ENCODE results near the gene SLITRK5. TPM values are rescaled to one million over a fixed set of nuclear protein-coding genes. Genes with fewer than 3 reads are reported as not detected.

Gene SLITRK5
- total and polyA plus RNA-seq, 8 donors = under 0.01 to 3.3 (median under 0.01) TPM; not detected in 3

- H3K36me3 ChIP-seq = no peaks in the 10 kb centered on the region
- H3K4me1 ChIP-seq = peaks cover 19 to 38% (median 24%) of the 10 kb centered on the region in 4 donors
- peak in 1 of 2 donors; percentile 72 for DNase-seq
- WGBS, 5 donors = 3 to 11% (median 4%) methylated on average over 30 to 60 of the region's 60 CpGs
- H3K27ac ChIP-seq = peak overlapping the region in 2 of 5 donors; percentile 17 to 20
- H3K27me3 ChIP-seq = peaks cover 0 to 60% (median 52%) of the 10 kb centered on the region in 3 donors
- peaks cover 0 to 7% (median 0%) of the 10 kb centered on the region in 4 donors for H3K9me3 ChIP-seq
- TF ChIP-seq POLR2A (IDR thresholded peaks at IDR 0.05) (no peak), CTCF (IDR thresholded peaks at IDR 0.05) (no peak), EP300 (IDR thresholded peaks at IDR 0.05) (no peak), POLR2AphosphoS5 (IDR thresholded peaks at IDR 0.05) (no peak)
- intact Hi-C loops (cut with DNase I; ENCODE audit: low total_unique reads) = no loop called here
- peak overlapping the region; percentile 39 to 62 (median 50) for H3K4me3 ChIP-seq
Observed at GRCh38 chr13:87677496-87678371, 6.6 kb downstream of the SLITRK5 start.

- intact Hi-C loops (cut with DNase I; ENCODE audit: low total_unique reads) = no loop called here
Observed at GRCh38 chr13:87678372-87678752, 7.2 kb downstream of the SLITRK5 start.

GRCh38 chr13:87680298-87680697 is 9.1 kb downstream of the SLITRK5 start:
- peak in 1 of 2 donors; percentile 81 for DNase-seq
- 16 to 27% (median 17%) methylated on average over 1 of the region's 1 CpG for WGBS, 5 donors
- Histone ChIP-seq H3K27me3 (peaks cover 0 to 35% (median 26%) of the 10 kb centered on the region in 3 donors), H3K4me1 (peaks cover 9 to 18% (median 17%) of the 10 kb centered on the region in 4 donors), H3K36me3 (no peaks in the 10 kb centered on the region), H3K9me3 (peaks cover 0 to 7% (median 0%) of the 10 kb centered on the region in 4 donors), H3K4me3 (no peak overlapping the region), H3K27ac (no peak overlapping the region)
- intact Hi-C loops (cut with DNase I; ENCODE audit: low total_unique reads) = no loop called here
- TF ChIP-seq CTCF (IDR thresholded peaks at IDR 0.05) (no peak), EP300 (IDR thresholded peaks at IDR 0.05) (no peak), POLR2AphosphoS5 (IDR thresholded peaks at IDR 0.05) (no peak), POLR2A (IDR thresholded peaks at IDR 0.05) (no peak)

More at GRCh38 chr13:87678372-87678752, 7.2 kb downstream of the SLITRK5 start:
- H3K36me3 ChIP-seq = no peaks in the 10 kb centered on the region
- peak in 1 of 2 donors; percentile 12 for DNase-seq
- H3K4me1 ChIP-seq = peaks cover 14 to 31% (median 20%) of the 10 kb centered on the region in 4 donors
- peak overlapping the region; percentile 39 to 62 (median 50) for H3K4me3 ChIP-seq
- no peak overlapping the region for H3K27ac ChIP-seq
- peaks cover 0 to 7% (median 0%) of the 10 kb centered on the region in 4 donors for H3K9me3 ChIP-seq
- WGBS, 5 donors = 17 to 23% (median 20%) methylated on average over 8 of the region's 8 CpGs
- H3K27me3 ChIP-seq = peaks cover 0 to 54% (median 46%) of the 10 kb centered on the region in 3 donors
- TF ChIP-seq CTCF (IDR thresholded peaks at IDR 0.05) (no peak), POLR2AphosphoS5 (IDR thresholded peaks at IDR 0.05) (no peak), POLR2A (IDR thresholded peaks at IDR 0.05) (no peak), EP300 (IDR thresholded peaks at IDR 0.05) (no peak)

- no peak for TF ChIP-seq CTCF (IDR thresholded peaks at IDR 0.05)
- no peak for TF ChIP-seq POLR2AphosphoS5 (IDR thresholded peaks at IDR 0.05)
- no peak for TF ChIP-seq POLR2A (IDR thresholded peaks at IDR 0.05)
- no peak for TF ChIP-seq EP300 (IDR thresholded peaks at IDR 0.05)
- no peak overlapping the region for H3K27ac ChIP-seq
- no peaks in the 10 kb centered on the region for H3K27me3 ChIP-seq
- intact Hi-C loops (cut with DNase I; ENCODE audit: low total_unique reads) = no loop called here
- no peak for DNase-seq
- no peak overlapping the region for H3K4me3 ChIP-seq
- H3K9me3 ChIP-seq = no peaks in the 10 kb centered on the region
- 76 to 93% (median 84%) methylated on average over 2 of the region's 2 CpGs for WGBS, 5 donors
- H3K36me3 ChIP-seq = no peaks in the 10 kb centered on the region
- no peaks in the 10 kb centered on the region for H3K4me1 ChIP-seq
Observed at GRCh38 chr13:87684850-87685742, 13.9 kb downstream of the SLITRK5 start.
